ENCODE data around the gene DNAH8. TPM values are rescaled to one million over a fixed set of nuclear protein-coding genes. Genes with fewer than 3 reads are reported as not detected.

The DNAH8 gene
- total and polyA plus RNA-seq, 2 donors (not counting 3 experiments of a cell fraction or from before 2014, with no cell fraction given), result 0.29 to 0.61 TPM

GRCh38 chr6:39008737-39009136 is 293.6 kb downstream of the DNAH8 start:
- Histone ChIP-seq H3K27me3 (ENCODE audit: control insufficient read depth in 2 of 2, insufficient read depth in 2 of 2, low read length in 2 of 2) (peaks cover 5 to 14% of the 10 kb centered on the region in 2 experiments), H3K36me3 (ENCODE audit: control insufficient read depth in 2 of 2, extremely low read depth in 1 of 2, insufficient read depth in 2 of 2, low read length in 2 of 2) (no peaks in the 10 kb centered on the region), H3K4me1 (ENCODE audit: control insufficient read depth, extremely low read depth, insufficient read depth, low read length) (no peaks in the 10 kb centered on the region), H3K4me3 (replicated peaks in 1 of 3; ENCODE audit: insufficient read depth in 1 of 3, low read depth in 1 of 3, low read length in 3 of 3) (no peak overlapping the region), H2AFZ (ENCODE audit: low read depth, low read length) (no peak overlapping the region), H3K4me2 (ENCODE audit: insufficient read depth, low read length) (no peak overlapping the region), H3K9me3 (replicated peaks; ENCODE audit: control insufficient read depth, insufficient read depth, low read length) (no peaks in the 10 kb centered on the region), H3K9ac (replicated peaks; ENCODE audit: extremely low read depth, insufficient read depth, low read length) (no peak overlapping the region), H3K27ac (ENCODE audit: insufficient read depth, low read depth, low read length) (no peak overlapping the region), H4K20me1 (replicated peaks; ENCODE audit: control insufficient read depth, extremely low read depth, insufficient read depth, low read length) (no peaks in the 10 kb centered on the region), H3K79me2 (ENCODE audit: control insufficient read depth, insufficient read depth, low read length) (no peaks in the 10 kb centered on the region), H3K9me1 (replicated peaks; ENCODE audit: control insufficient read depth, extremely low read depth, insufficient read depth, low read length) (no peaks in the 10 kb centered on the region)
- DNase-seq (ENCODE audit: low read depth, low spot score) (no peak), FAIRE-seq (no peak)
- dilution Hi-C loops (cut with MboI; ENCODE audit: extremely low pct_ligation_motif_present, low sequenced_read_pairs) (no loop called here), intact Hi-C loops (cut with micrococcal nuclease) (no loop called here)
- POLR2A ChIA-PET, result no interaction called here
- no TSS peak for BruUV-seq (replicated peaks)
- CTCF ChIA-PET, result interaction anchor here (1.0 to 1.3 kb wide), 2 partner anchors 12 to 21 kb away, joined by 3 to 5 read pairs; no protein-coding TSS in a partner anchor
- no peak for TF ChIP-seq JUN (IDR thresholded peaks at IDR 0.05; ENCODE audit: borderline replicate concordance, insufficient read depth, insufficient read length, low read depth)
- TF ChIP-seq MYC (IDR thresholded peaks at IDR 0.05; ENCODE audit: low read depth, low read length), result no peak
- TF ChIP-seq MAX (IDR thresholded peaks at IDR 0.05; ENCODE audit: insufficient read depth, insufficient read length), result no peak
- no peak for TF ChIP-seq POLR2A (IDR thresholded peaks at IDR 0.05; ENCODE audit: low read depth, low read length)

- TF ChIP-seq POLR2AphosphoS5 (IDR thresholded peaks at IDR 0.05; ENCODE audit: insufficient read depth, low read depth, low read length), result no peak
- Histone ChIP-seq H3K9me1 (replicated peaks; ENCODE audit: control insufficient read depth, extremely low read depth, insufficient read depth, low read length) (no peaks in the 10 kb centered on the region), H4K20me1 (replicated peaks; ENCODE audit: control insufficient read depth, extremely low read depth, insufficient read depth, low read length) (no peaks in the 10 kb centered on the region), H3K4me1 (ENCODE audit: control insufficient read depth, extremely low read depth, insufficient read depth, low read length) (no peaks in the 10 kb centered on the region), H3K36me3 (ENCODE audit: control insufficient read depth in 2 of 2, extremely low read depth in 1 of 2, insufficient read depth in 2 of 2, low read length in 2 of 2) (no peaks in the 10 kb centered on the region), H3K27me3 (ENCODE audit: control insufficient read depth in 2 of 2, insufficient read depth in 2 of 2, low read length in 2 of 2) (peaks cover 5 to 11% of the 10 kb centered on the region in 2 experiments), H3K27ac (ENCODE audit: insufficient read depth, low read depth, low read length) (no peak overlapping the region), H3K9me3 (replicated peaks; ENCODE audit: control insufficient read depth, insufficient read depth, low read length) (no peaks in the 10 kb centered on the region), H3K4me2 (ENCODE audit: insufficient read depth, low read length) (no peak overlapping the region), H2AFZ (ENCODE audit: low read depth, low read length) (no peak overlapping the region), H3K4me3 (replicated peaks in 1 of 3; ENCODE audit: insufficient read depth in 1 of 3, low read depth in 1 of 3, low read length in 3 of 3) (no peak overlapping the region), H3K79me2 (ENCODE audit: control insufficient read depth, insufficient read depth, low read length) (no peaks in the 10 kb centered on the region), H3K9ac (replicated peaks; ENCODE audit: extremely low read depth, insufficient read depth, low read length) (no peak overlapping the region)
- ChIA-PET POLR2A (no interaction called here), CTCF (interaction anchor here (1.3 kb wide), 1 partner anchor 12 kb away, joined by 8 read pairs; no protein-coding TSS in a partner anchor)
- FAIRE-seq, result no peak
- DNase-seq (ENCODE audit: low read depth, low spot score), result no peak
- dilution Hi-C loops (cut with MboI; ENCODE audit: extremely low pct_ligation_motif_present, low sequenced_read_pairs) (no loop called here), intact Hi-C loops (cut with micrococcal nuclease) (no loop called here)
- BruUV-seq (replicated peaks), result no TSS peak
Measured at GRCh38 chr6:39009476-39009875, 294.4 kb downstream of the DNAH8 start.
